ENCODE data around the gene ITIH6.
"Not testable (repeated sequence)": the region's sequence is repeated elsewhere in the genome, so short reads cannot be mapped to it uniquely, and the experiment has no call there.

ITIH6 gene

DNA sequence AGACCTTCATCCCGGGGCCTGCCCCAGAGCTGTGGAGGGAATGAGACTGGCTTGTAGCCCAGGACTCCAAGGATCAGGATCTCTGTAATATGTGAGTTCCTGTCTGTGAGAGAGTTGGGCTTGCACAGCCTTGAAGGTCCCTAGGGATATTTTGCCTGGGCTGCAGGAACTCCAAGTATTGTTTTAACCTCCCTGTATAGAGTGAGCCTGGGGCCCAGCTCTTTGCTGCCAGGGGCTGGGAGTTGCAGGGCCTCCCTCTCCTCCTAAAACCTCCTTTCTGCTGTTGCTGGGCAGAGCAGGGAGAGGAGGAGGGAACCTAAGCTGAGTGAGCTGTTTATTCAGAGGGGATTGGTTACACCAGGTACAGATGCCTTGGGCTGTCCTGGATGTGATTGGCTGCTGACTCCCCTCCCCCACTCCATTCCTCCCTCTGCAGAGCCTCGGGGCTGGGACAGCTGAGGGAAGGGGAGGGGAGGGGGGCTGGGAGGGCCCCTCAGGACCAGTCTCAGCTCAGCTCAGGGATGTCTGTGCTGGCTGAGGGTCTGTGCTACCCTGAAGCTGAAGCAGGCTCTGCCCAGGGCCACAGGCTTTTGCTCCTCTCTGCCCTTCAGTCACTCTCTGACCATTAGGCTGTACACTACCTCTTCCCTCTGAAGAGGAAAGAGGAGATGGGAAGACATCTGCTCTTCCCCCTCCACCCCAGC is 23.5 kb downstream of the ITIH6 start:
- not testable (repeated sequence) for H3K4me1 ChIP-seq (ENCODE audit: control insufficient read depth, insufficient read depth, low read length, poor library complexity, severe bottlenecking); H3K9me3 ChIP-seq (ENCODE audit: control insufficient read depth, low read length); H3K4me3 ChIP-seq (ENCODE audit: extremely low read depth, insufficient read depth, low read length, poor library complexity, severe bottlenecking); H3K36me3 ChIP-seq (ENCODE audit: control insufficient read depth, insufficient read depth, low read length)
- 100% methylated on average over 1 of the region's 2 CpGs; no CpG with 5 or more reads in 1 of the 2 experiments for WGBS, 2 experiments (ENCODE audit: insufficient coverage in 2 of 2)
- H3K27ac ChIP-seq (ENCODE audit: low read depth, low read length, severe bottlenecking): peak overlapping the region; percentile 83

DNA sequence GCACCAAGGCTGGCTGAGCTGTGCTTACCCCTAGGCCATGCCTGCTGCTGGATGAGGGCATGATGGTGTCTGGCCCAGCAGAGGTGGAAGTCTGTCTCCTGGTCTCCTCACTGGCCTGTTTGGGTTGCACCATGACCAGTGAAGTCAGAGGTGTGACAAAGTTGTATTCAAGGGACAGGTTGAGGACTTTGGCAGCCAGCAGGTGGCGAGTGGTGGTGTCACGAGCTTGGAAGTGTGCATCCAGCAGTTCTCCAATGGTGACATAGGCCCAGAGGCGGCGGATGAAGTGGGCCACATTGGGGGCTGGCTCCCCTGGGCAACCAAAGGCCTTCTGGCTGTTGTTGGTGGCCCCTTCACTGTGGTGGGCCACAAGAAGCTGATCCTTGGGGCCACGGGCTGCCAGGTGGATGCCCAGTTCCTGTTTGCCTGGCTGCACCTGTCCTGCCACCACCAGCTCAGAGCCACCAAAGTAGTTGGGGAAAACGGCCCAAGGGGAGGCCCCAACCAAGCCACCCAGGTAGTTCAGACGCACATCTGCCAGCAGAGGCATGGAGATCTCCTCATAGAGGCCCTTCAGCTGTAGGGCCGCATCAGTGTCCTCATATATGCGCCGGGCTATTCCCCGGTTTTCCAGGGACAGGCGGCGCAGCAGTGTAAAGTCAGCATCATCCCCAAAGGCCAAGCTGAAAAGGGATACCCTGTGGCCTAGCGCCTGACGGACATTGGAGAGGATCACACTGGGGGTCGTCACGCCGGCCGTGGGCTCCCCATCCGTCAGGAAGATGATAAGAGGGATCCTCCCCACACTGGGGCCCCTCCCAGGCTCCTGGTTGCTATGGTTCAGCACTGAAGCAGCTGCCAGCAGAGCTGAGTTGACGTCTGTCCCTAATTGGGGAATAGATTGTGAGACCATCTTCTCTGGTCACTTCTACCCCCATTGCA is 39.7 kb downstream of the ITIH6 start:
- WGBS, 2 experiments (ENCODE audit: insufficient coverage in 2 of 2): 95% methylated on average over 6 to 11 of the region's 21 CpGs
- H3K36me3 ChIP-seq (ENCODE audit: control insufficient read depth, insufficient read depth, low read length): no peaks in the 10 kb centered on the region
- H3K4me3 ChIP-seq (ENCODE audit: extremely low read depth, insufficient read depth, low read length, poor library complexity, severe bottlenecking): no peak overlapping the region
- no peak overlapping the region for H3K27ac ChIP-seq (ENCODE audit: low read depth, low read length, severe bottlenecking)
- H3K4me1 ChIP-seq (ENCODE audit: control insufficient read depth, insufficient read depth, low read length, poor library complexity, severe bottlenecking): no peaks in the 10 kb centered on the region
- no peaks in the 10 kb centered on the region for H3K9me3 ChIP-seq (ENCODE audit: control insufficient read depth, low read length)

DNA sequence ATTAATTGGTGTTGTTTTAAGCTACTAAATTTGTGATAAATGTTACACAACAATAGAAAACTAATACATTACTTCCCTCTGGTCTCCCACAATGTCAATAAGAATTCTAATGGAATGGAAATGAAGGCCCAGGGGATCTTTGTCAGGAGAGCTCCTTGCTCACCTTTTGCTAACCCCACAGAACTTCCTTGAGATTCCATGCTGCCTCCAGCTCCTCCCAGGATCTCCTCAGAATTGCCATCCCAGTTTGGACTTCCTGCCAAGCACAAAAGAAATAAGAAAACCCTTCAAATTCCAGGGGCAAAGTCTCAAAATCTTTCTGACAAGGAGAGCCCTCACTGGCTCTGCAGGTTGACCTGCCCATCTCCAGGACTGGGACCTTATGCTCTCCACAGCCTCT is 43.2 kb downstream of the ITIH6 start:
- Histone ChIP-seq H3K9me3 (ENCODE audit: control insufficient read depth, low read length) (no peaks in the 10 kb centered on the region), H3K27ac (ENCODE audit: low read depth, low read length, severe bottlenecking) (no peak overlapping the region), H3K36me3 (ENCODE audit: control insufficient read depth, insufficient read depth, low read length) (no peaks in the 10 kb centered on the region), H3K4me1 (ENCODE audit: control insufficient read depth, insufficient read depth, low read length, poor library complexity, severe bottlenecking) (no peaks in the 10 kb centered on the region), H3K4me3 (ENCODE audit: extremely low read depth, insufficient read depth, low read length, poor library complexity, severe bottlenecking) (no peak overlapping the region)

DNA sequence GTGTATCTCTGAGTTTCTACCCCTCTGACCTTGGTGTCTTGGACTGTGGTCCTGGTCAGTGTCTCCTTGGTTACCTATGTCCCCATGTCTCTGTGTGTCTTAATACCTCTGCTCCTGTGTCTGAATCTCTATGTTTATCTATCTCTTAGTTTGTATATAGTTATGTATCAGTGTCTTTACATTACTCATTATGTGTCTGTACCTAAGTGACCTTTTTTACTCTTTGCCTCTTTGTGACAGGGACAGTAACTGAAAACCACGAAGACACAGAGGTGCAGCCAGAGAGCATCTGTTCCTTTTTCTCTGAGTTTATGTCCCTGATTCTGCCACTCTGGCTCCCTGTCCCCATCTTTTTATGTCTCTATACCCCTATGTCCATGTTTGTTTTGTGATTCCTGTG is 49.4 kb downstream of the ITIH6 start:
- no peaks in the 10 kb centered on the region for H3K9me3 ChIP-seq (ENCODE audit: control insufficient read depth, low read length)
- H3K4me1 ChIP-seq (ENCODE audit: control insufficient read depth, insufficient read depth, low read length, poor library complexity, severe bottlenecking): peaks cover 4% of the 10 kb centered on the region
- H3K4me3 ChIP-seq (ENCODE audit: extremely low read depth, insufficient read depth, low read length, poor library complexity, severe bottlenecking): no peak overlapping the region
- WGBS, 2 experiments (ENCODE audit: insufficient coverage in 2 of 2): no CpG with 5 or more reads among the region's 1 CpG
- no peak overlapping the region for H3K27ac ChIP-seq (ENCODE audit: low read depth, low read length, severe bottlenecking)
- H3K36me3 ChIP-seq (ENCODE audit: control insufficient read depth, insufficient read depth, low read length): no peaks in the 10 kb centered on the region

DNA sequence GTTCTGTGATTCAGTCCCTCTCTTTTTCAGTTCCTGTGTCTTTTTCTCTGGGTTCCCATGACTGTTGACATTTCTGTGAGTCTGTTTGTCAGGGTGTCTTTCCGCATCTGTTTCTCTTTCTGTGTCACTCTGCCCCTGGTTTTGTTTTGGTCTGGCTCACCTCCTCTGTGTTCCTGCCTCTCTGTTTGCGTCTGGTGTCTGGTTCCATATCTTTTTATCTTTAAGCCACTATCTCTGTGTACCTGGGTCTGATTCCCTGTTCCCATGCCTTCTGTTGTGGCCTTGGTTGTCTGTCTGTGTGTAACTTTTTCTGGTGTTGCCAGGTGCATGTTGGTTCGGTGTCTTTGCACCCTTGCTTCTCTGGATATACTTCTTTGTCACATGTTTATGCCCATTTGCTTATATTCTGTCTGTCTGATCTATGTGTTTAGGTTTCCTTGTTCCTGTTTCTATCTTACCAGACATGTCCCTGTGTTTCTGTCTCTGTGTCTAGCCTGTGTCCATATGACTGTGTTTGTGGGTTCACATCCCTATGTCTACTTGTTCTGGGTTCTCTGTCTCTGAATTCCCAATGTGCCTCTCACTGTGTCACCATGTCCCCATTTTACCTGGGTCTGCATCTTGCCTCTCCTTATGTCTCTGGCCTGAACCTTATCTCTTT is 50.2 kb downstream of the ITIH6 start:
- WGBS, 2 experiments (ENCODE audit: insufficient coverage in 2 of 2): 80 to 94% methylated on average over 1 to 2 of the region's 3 CpGs

DNA sequence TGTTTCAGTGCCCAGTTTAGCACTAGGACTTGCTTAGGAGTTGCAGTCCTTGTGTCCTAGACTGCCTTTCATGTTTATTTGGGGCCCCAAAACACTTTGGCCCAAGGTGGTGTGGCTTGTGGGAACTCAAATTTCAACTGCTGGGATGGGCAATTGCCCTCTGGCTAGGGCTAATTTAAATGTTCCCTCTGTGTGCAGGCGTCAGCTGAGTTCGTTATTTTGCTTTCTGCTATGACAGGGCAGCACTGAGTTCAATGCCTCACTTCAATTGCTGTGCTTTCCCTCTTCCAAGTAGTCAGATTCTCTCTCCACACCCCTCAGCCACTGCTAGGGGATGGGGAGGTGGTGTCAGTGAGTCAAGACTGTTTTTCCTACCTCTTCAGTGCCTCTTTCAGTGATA is 51.1 kb downstream of the ITIH6 start:
- Histone ChIP-seq H3K36me3 (ENCODE audit: control insufficient read depth, insufficient read depth, low read length) (no peaks in the 10 kb centered on the region), H3K27ac (ENCODE audit: low read depth, low read length, severe bottlenecking) (no peak overlapping the region), H3K4me1 (ENCODE audit: control insufficient read depth, insufficient read depth, low read length, poor library complexity, severe bottlenecking) (peaks cover 4% of the 10 kb centered on the region), H3K4me3 (ENCODE audit: extremely low read depth, insufficient read depth, low read length, poor library complexity, severe bottlenecking) (no peak overlapping the region), H3K9me3 (ENCODE audit: control insufficient read depth, low read length) (no peaks in the 10 kb centered on the region)
- WGBS, 2 experiments (ENCODE audit: insufficient coverage in 2 of 2): 77% methylated on average over 2 of the region's 2 CpGs; no CpG with 5 or more reads in 1 of the 2 experiments

More for the DNA sequence above, 50.2 kb downstream of the ITIH6 start:
- Histone ChIP-seq H3K9me3 (ENCODE audit: control insufficient read depth, low read length) (no peaks in the 10 kb centered on the region), H3K36me3 (ENCODE audit: control insufficient read depth, insufficient read depth, low read length) (no peaks in the 10 kb centered on the region), H3K27ac (ENCODE audit: low read depth, low read length, severe bottlenecking) (peak overlapping the region; percentile 36), H3K4me1 (ENCODE audit: control insufficient read depth, insufficient read depth, low read length, poor library complexity, severe bottlenecking) (peaks cover 4% of the 10 kb centered on the region), H3K4me3 (ENCODE audit: extremely low read depth, insufficient read depth, low read length, poor library complexity, severe bottlenecking) (no peak overlapping the region)

- no peak overlapping the region for H3K4me3 ChIP-seq (ENCODE audit: extremely low read depth, insufficient read depth, low read length, poor library complexity, severe bottlenecking)
- 100% methylated on average over 1 of the region's 2 CpGs; no CpG with 5 or more reads in 1 of the 2 experiments for WGBS, 2 experiments (ENCODE audit: insufficient coverage in 2 of 2)
- peaks cover 4% of the 10 kb centered on the region for H3K4me1 ChIP-seq (ENCODE audit: control insufficient read depth, insufficient read depth, low read length, poor library complexity, severe bottlenecking)
- H3K27ac ChIP-seq (ENCODE audit: low read depth, low read length, severe bottlenecking): no peak overlapping the region
- H3K9me3 ChIP-seq (ENCODE audit: control insufficient read depth, low read length): no peaks in the 10 kb centered on the region
- H3K36me3 ChIP-seq (ENCODE audit: control insufficient read depth, insufficient read depth, low read length): no peaks in the 10 kb centered on the region
Measured at GRCh38 chrX:54745676-54746075, 52.4 kb downstream of the ITIH6 start.

DNA sequence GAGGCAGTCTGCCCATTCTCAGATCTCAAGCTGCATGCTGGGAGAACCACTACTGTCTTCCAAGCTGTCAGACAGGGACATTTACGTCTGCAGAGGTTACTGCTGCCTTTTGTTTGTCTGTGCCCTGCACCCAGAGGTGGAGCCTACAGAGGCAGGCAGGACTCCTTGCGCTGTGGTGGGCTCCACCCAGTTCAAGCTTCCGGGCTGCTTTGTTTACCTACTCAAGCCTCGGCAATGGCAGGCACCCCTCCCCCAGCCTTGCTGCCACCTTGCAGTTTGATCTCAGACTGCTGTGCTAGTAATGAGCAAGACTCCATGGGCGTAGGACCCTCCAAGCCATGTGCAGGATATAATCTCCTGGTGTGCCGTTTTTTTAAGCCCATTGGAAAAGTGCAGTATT is 59.5 kb downstream of the ITIH6 start:
- H3K27ac ChIP-seq (ENCODE audit: low read depth, low read length, severe bottlenecking); H3K4me1 ChIP-seq (ENCODE audit: control insufficient read depth, insufficient read depth, low read length, poor library complexity, severe bottlenecking); H3K4me3 ChIP-seq (ENCODE audit: extremely low read depth, insufficient read depth, low read length, poor library complexity, severe bottlenecking); H3K36me3 ChIP-seq (ENCODE audit: control insufficient read depth, insufficient read depth, low read length); H3K9me3 ChIP-seq (ENCODE audit: control insufficient read depth, low read length): not testable (repeated sequence)
- 72 to 80% methylated on average over 1 to 2 of the region's 6 CpGs for WGBS, 2 experiments (ENCODE audit: insufficient coverage in 2 of 2)

DNA sequence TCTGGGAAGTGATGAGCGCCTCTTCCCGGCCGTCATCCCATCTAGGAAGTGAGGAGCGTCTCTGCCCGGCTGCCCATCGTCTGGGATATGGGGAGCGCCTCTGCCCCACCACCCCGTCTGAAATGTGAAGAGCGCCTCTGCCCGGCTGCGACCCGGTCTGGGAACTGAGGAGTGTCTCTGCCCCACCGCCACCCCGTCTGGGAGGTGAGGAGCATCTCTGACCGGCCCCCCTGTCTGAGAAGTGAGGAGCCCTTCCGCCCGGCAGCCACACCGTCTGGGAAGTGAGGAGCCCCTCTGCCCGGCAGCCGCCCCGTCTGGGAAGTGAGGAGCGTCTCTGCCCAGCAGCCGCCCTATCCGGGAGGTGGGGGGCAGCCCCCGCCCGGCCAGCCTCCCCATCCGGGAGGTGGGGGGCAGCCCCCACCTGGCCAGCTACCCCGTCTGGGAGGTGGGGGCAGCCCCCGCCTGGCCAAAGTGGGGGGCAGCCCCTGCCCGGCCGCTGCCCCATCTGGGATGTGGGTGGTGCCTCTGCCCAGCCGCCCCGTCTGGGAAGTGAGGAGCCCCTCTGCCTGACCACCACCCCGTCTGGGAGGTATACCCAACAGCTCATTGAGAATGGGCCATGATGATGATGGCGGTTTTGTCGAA is 61.6 kb downstream of the ITIH6 start:
- H3K36me3 ChIP-seq (ENCODE audit: control insufficient read depth, insufficient read depth, low read length); H3K4me1 ChIP-seq (ENCODE audit: control insufficient read depth, insufficient read depth, low read length, poor library complexity, severe bottlenecking); H3K9me3 ChIP-seq (ENCODE audit: control insufficient read depth, low read length); H3K27ac ChIP-seq (ENCODE audit: low read depth, low read length, severe bottlenecking); H3K4me3 ChIP-seq (ENCODE audit: extremely low read depth, insufficient read depth, low read length, poor library complexity, severe bottlenecking): not testable (repeated sequence)
- WGBS, 2 experiments (ENCODE audit: insufficient coverage in 2 of 2): 91 to 98% methylated on average over 4 to 9 of the region's 36 CpGs

DNA sequence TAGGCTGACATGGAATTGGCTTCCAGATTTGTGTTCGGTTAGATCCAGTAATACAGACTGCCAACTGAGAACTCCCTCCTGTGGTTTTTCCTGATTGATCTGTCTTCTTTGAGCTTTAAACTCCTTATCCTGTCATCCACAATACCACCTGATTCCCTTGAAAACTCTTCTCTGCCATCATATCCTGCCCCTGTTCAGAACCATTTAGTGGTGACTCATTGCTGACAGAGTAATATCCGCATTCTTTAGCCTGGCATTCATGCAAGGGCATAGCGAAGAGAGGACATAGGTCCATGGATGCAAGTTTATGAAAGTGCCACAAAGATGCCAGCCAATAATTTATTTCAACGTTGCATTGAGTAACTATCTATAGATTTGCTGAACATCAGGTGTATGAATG is 76.6 kb downstream of the ITIH6 start:
- H3K36me3 ChIP-seq (ENCODE audit: control insufficient read depth, insufficient read depth, low read length): no peaks in the 10 kb centered on the region
- no peak overlapping the region for H3K27ac ChIP-seq (ENCODE audit: low read depth, low read length, severe bottlenecking)
- WGBS, 2 experiments (ENCODE audit: insufficient coverage in 2 of 2): 88 to 100% methylated on average over 1 of the region's 4 CpGs
- no peak overlapping the region for H3K4me3 ChIP-seq (ENCODE audit: extremely low read depth, insufficient read depth, low read length, poor library complexity, severe bottlenecking)
- no peaks in the 10 kb centered on the region for H3K9me3 ChIP-seq (ENCODE audit: control insufficient read depth, low read length)
- H3K4me1 ChIP-seq (ENCODE audit: control insufficient read depth, insufficient read depth, low read length, poor library complexity, severe bottlenecking): no peaks in the 10 kb centered on the region

All from mesodermal cell (in vitro differentiated cells).